Measurements from ENCODE around the gene FOXC1. TPM values are rescaled to one million over a fixed set of nuclear protein-coding genes. Genes with fewer than 3 reads are reported as not detected.

Gene FOXC1
- total RNA-seq, 1 experiment from 2014 or later, result 40.7 TPM

- TF ChIP-seq, protein P1, sequence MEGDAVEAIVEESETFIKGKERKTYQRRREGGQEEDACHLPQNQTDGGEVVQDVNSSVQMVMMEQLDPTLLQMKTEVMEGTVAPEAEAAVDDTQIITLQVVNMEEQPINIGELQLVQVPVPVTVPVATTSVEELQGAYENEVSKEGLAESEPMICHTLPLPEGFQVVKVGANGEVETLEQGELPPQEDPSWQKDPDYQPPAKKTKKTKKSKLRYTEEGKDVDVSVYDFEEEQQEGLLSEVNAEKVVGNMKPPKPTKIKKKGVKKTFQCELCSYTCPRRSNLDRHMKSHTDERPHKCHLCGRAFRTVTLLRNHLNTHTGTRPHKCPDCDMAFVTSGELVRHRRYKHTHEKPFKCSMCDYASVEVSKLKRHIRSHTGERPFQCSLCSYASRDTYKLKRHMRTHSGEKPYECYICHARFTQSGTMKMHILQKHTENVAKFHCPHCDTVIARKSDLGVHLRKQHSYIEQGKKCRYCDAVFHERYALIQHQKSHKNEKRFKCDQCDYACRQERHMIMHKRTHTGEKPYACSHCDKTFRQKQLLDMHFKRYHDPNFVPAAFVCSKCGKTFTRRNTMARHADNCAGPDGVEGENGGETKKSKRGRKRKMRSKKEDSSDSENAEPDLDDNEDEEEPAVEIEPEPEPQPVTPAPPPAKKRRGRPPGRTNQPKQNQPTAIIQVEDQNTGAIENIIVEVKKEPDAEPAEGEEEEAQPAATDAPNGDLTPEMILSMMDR (IDR thresholded peaks at IDR 0.05 in 2 of 3, conservative IDR thresholded peaks at IDR 0.05 in 1 of 3; ENCODE audit: borderline replicate concordance in 1 of 3, insufficient read depth in 1 of 3, low read depth in 2 of 3, low read length in 2 of 3), result no peak
- TF ChIP-seq POLR2A (IDR thresholded peaks at IDR 0.05; ENCODE audit: borderline replicate concordance, extremely low read depth, insufficient read depth, insufficient read length), result no peak
These were observed 29.1 kb upstream of the FOXC1 start (continued) for GRCh38 chr6:1580585-1580984.

- intact Hi-C loops (cut with micrococcal nuclease), result no loop called here
- H3K79me2 ChIP-seq (ENCODE audit: insufficient read depth, low read length), result no peaks in the 10 kb centered on the region
- CTCF ChIA-PET, result no interaction called here
- TF ChIP-seq POLR2A (IDR thresholded peaks at IDR 0.05; ENCODE audit: borderline replicate concordance, extremely low read depth, insufficient read depth, insufficient read length) (no peak), TCF7L2 (IDR thresholded peaks at IDR 0.05; ENCODE audit: borderline replicate concordance, extremely low read depth, insufficient read depth, insufficient read length) (no peak), CEBPB (IDR thresholded peaks at IDR 0.05; ENCODE audit: low read depth) (no peak), SRF (IDR thresholded peaks at IDR 0.05; ENCODE audit: low read depth) (no peak), POLR2AphosphoS5 (IDR thresholded peaks at IDR 0.05; ENCODE audit: low read depth, low read length) (no peak), CBX3 (IDR thresholded peaks at IDR 0.05; ENCODE audit: low read depth) (no peak), ELF1 (IDR thresholded peaks at IDR 0.05; ENCODE audit: borderline replicate concordance, low read depth) (no peak), SIN3A (IDR thresholded peaks at IDR 0.05; ENCODE audit: low read depth) (no peak), REST (IDR thresholded peaks at IDR 0.05; ENCODE audit: low read depth) (no peak), RAD21 (IDR thresholded peaks at IDR 0.05; ENCODE audit: low read depth) (no peak), EZH2 (IDR thresholded peaks at IDR 0.05) (no peak), SP1 (IDR thresholded peaks at IDR 0.05; ENCODE audit: low read depth) (no peak), FOSL1 (IDR thresholded peaks at IDR 0.05; ENCODE audit: low read depth) (no peak), ZFX (IDR thresholded peaks at IDR 0.05) (no peak), YY1 (IDR thresholded peaks at IDR 0.05; ENCODE audit: extremely low read depth, insufficient replicate concordance, low read depth, low read length) (no peak), EGR1 (IDR thresholded peaks at IDR 0.05; ENCODE audit: low read depth) (no peak)
- TF ChIP-seq, protein P1 (IDR thresholded peaks at IDR 0.05 in 2 of 3, conservative IDR thresholded peaks at IDR 0.05 in 1 of 3; ENCODE audit: borderline replicate concordance in 1 of 3, insufficient read depth in 1 of 3, low read depth in 2 of 3, low read length in 2 of 3), result no peak
These were observed 28.4 kb upstream of the FOXC1 start for GRCh38 chr6:1581120-1581991.

More at GRCh38 chr6:1581120-1581991, 28.4 kb upstream of the FOXC1 start:
- H3K4me3 ChIP-seq (replicated peaks in 1 of 2; ENCODE audit: low read depth in 1 of 2, low read length in 2 of 2), result no peak overlapping the region
- H3K9me2 ChIP-seq (ENCODE audit: insufficient read depth), result no peaks in the 10 kb centered on the region
- BruUV-seq (replicated peaks), result no TSS peak
- no peaks in the 10 kb centered on the region for H3K36me3 ChIP-seq (ENCODE audit: control insufficient read depth in 1 of 2, insufficient read depth in 2 of 2, low read length in 2 of 2)
- H4K20me1 ChIP-seq (ENCODE audit: insufficient read depth), result no peaks in the 10 kb centered on the region
- no peak overlapping the region for H3K9ac ChIP-seq (ENCODE audit: low read length)
- no peak overlapping the region for H3K4me2 ChIP-seq (ENCODE audit: low read length)
- RAD21 ChIA-PET (ENCODE audit: low non-redundant PET in 1 of 2, low total read pairs in 2 of 2, uncharacterized antibody in 2 of 2, unreplicated experiment in 2 of 2), result no interaction called here
- H3K27me3 ChIP-seq (ENCODE audit: insufficient read depth, low read length), result no peaks in the 10 kb centered on the region
- no peaks in the 10 kb centered on the region for H3K9me3 ChIP-seq (ENCODE audit: control insufficient read depth in 1 of 2, insufficient read depth in 1 of 2, low read depth in 1 of 2, low read length in 2 of 2)
- H3K4me1 ChIP-seq (ENCODE audit: control insufficient read depth in 1 of 2, insufficient read depth in 2 of 2, low read length in 2 of 2), result no peaks in the 10 kb centered on the region
- ATAC-seq, result no peak
- DNase-seq (ENCODE audit: low read depth, low spot score), result no peak
- no peak overlapping the region for H2AFZ ChIP-seq (ENCODE audit: low read depth, low read length, poor library complexity, severe bottlenecking)
- POLR2A ChIA-PET, result no interaction called here
- H3K27ac ChIP-seq (ENCODE audit: low read depth, low read length), result no peak overlapping the region

Measured in HCT116 (cell line).